Osteocyte (in vitro differentiated cells): ENCODE data around the gene RTL10. TPM values are rescaled to one million over a fixed set of nuclear protein-coding genes. Genes with fewer than 3 reads are reported as not detected.

Experiments
- DNase-seq: peaks from one replicate; pipeline ENCODE4 v3.0.0; 2021; ENCODE audit warnings: mixed read lengths; ENCODE audit not compliant: unreplicated experiment; ENCODE audit errors: extremely low spot score
- H3K27ac Mint-ChIP-seq: one replicate; pipeline ENCODE4 v1.8.0; 2021; ENCODE audit warnings: mild to moderate bottlenecking, mixed read lengths; ENCODE audit not compliant: unreplicated experiment
- H3K27me3 Mint-ChIP-seq: one replicate; pipeline ENCODE4 v1.8.0; 2021; ENCODE audit warnings: mixed read lengths; ENCODE audit not compliant: unreplicated experiment
- H3K36me3 Mint-ChIP-seq: one replicate; pipeline ENCODE4 v1.8.0; 2021; ENCODE audit warnings: mixed read lengths; ENCODE audit not compliant: unreplicated experiment
- H3K4me1 Mint-ChIP-seq: one replicate; pipeline ENCODE4 v1.8.0; 2021; ENCODE audit warnings: mixed read lengths; ENCODE audit not compliant: unreplicated experiment
- H3K4me3 Mint-ChIP-seq: one replicate; pipeline ENCODE4 v1.8.0; 2021; ENCODE audit warnings: mild to moderate bottlenecking, moderate library complexity, mixed read lengths; ENCODE audit not compliant: unreplicated experiment
- H3K9me3 Mint-ChIP-seq: one replicate; pipeline ENCODE4 v1.8.0; 2021; ENCODE audit warnings: mixed read lengths; ENCODE audit not compliant: unreplicated experiment
- CTCF ChIP-seq: fragments of 200-600 bp; sonication (generic); IDR thresholded peaks from 2 replicates; pipeline ENCODE4 v1.5.0; 2021; ENCODE audit warnings: antibody characterized with exemption, mild to moderate bottlenecking, moderate library complexity
- total RNA-seq: library from RNA; stranded (reverse); gene quantifications from 2 replicates; pipeline ENCODE4 v1.2.1, GENCODE V29; 2021

RTL10 gene
- total RNA-seq, 1 donor from 2014 or later: 30.4 TPM

- H3K4me1 Mint-ChIP-seq: peaks cover 9% of the 10 kb centered on the region
- DNase-seq: no peak
- H3K36me3 Mint-ChIP-seq: no peaks in the 10 kb centered on the region
- no peak for TF ChIP-seq CTCF
- no peak overlapping the region for H3K4me3 Mint-ChIP-seq
- no peaks in the 10 kb centered on the region for H3K27me3 Mint-ChIP-seq
- no peak overlapping the region for H3K27ac Mint-ChIP-seq
- H3K9me3 Mint-ChIP-seq: no peaks in the 10 kb centered on the region
These were observed 12.0 kb upstream of the RTL10 start for GRCh38 chr22:19866665-19867009.

- Mint-ChIP-seq H3K36me3 (no peaks in the 10 kb centered on the region), H3K4me1 (peaks cover 9% of the 10 kb centered on the region), H3K27me3 (no peaks in the 10 kb centered on the region), H3K27ac (no peak overlapping the region), H3K9me3 (no peaks in the 10 kb centered on the region), H3K4me3 (no peak overlapping the region)
- DNase-seq: no peak
- no peak for TF ChIP-seq CTCF
These were observed 10.6 kb upstream of the RTL10 start for GRCh38 chr22:19865141-19865829.

GRCh38 chr22:19864538-19865106, 9.9 kb upstream of the RTL10 start:
- H3K27ac Mint-ChIP-seq: no peak overlapping the region

GRCh38 chr22:19863571-19863970, 8.9 kb upstream of the RTL10 start:
- no peak overlapping the region for H3K27ac Mint-ChIP-seq
- H3K27me3 Mint-ChIP-seq: no peaks in the 10 kb centered on the region
- no peaks in the 10 kb centered on the region for H3K9me3 Mint-ChIP-seq
- H3K36me3 Mint-ChIP-seq: no peaks in the 10 kb centered on the region
- no peak overlapping the region for H3K4me3 Mint-ChIP-seq
- H3K4me1 Mint-ChIP-seq: peaks cover 9% of the 10 kb centered on the region
- no peak for TF ChIP-seq CTCF
- no peak for DNase-seq

More at GRCh38 chr22:19864538-19865106, 9.9 kb upstream of the RTL10 start:
- TF ChIP-seq CTCF: no peak
- no peaks in the 10 kb centered on the region for H3K9me3 Mint-ChIP-seq
- DNase-seq: no peak
- H3K4me3 Mint-ChIP-seq: no peak overlapping the region
- H3K4me1 Mint-ChIP-seq: peaks cover 9% of the 10 kb centered on the region
- H3K27me3 Mint-ChIP-seq: no peaks in the 10 kb centered on the region
- H3K36me3 Mint-ChIP-seq: no peaks in the 10 kb centered on the region

GRCh38 chr22:19862619-19863246, 8.1 kb upstream of the RTL10 start:
- Mint-ChIP-seq H3K27me3 (no peaks in the 10 kb centered on the region), H3K36me3 (no peaks in the 10 kb centered on the region), H3K4me3 (no peak overlapping the region), H3K4me1 (peaks cover 9% of the 10 kb centered on the region), H3K27ac (no peak overlapping the region), H3K9me3 (no peaks in the 10 kb centered on the region)
- no peak for TF ChIP-seq CTCF
- no peak for DNase-seq
